Stimulated activated CD4-positive, alpha-beta T cell treated with anti-CD3 and anti-CD28 coated beads, Interleukin-1b, Interleukin-23, amount 100 ng/mL, for 1 hour (primary cell): ENCODE data around the gene CYP39A1.

Source experiments
- DNase-seq, 2 donors: peaks; one replicate each; pipeline ENCODE4 v3.0.0-alpha.2; 2020; ENCODE audit warnings: low read depth in 2 of 2

CYP39A1 gene

GRCh38 chr6:46590765-46591164 lies 61.9 kb downstream of the CYP39A1 start:
- no peak for DNase-seq

- DNase-seq: no peak
Measured at GRCh38 chr6:46586906-46587305, 65.7 kb downstream of the CYP39A1 start.

- no peak for DNase-seq
Measured at GRCh38 chr6:46584586-46584985, 68.0 kb downstream of the CYP39A1 start.

- no peak for DNase-seq
Measured at GRCh38 chr6:46583721-46584120, 68.9 kb downstream of the CYP39A1 start.

GRCh38 chr6:46583081-46583480 lies 69.5 kb downstream of the CYP39A1 start:
- DNase-seq: no peak

- DNase-seq: no peak
Measured at GRCh38 chr6:46581459-46582177, 71.0 kb downstream of the CYP39A1 start.

- no peak for DNase-seq
Measured at GRCh38 chr6:46575530-46575929, 77.1 kb downstream of the CYP39A1 start.

- no peak for DNase-seq
Measured at GRCh38 chr6:46573140-46573539, 79.5 kb downstream of the CYP39A1 start.

- DNase-seq: no peak
Measured at GRCh38 chr6:46565531-46565930, 87.1 kb downstream of the CYP39A1 start.

- no peak for DNase-seq
Measured at GRCh38 chr6:46563924-46564323, 88.7 kb downstream of the CYP39A1 start.

- no peak for DNase-seq
Measured at GRCh38 chr6:46556053-46556452, 96.6 kb downstream of the CYP39A1 start.

- no peak for DNase-seq
Measured at GRCh38 chr6:46555129-46555528, 97.5 kb downstream of the CYP39A1 start.

GRCh38 chr6:46549155-46549554 lies 103.5 kb downstream of the CYP39A1 start:
- DNase-seq: no peak

GRCh38 chr6:46541556-46541955 lies 111.1 kb downstream of the CYP39A1 start:
- no peak for DNase-seq

- no peak for DNase-seq
Measured at GRCh38 chr6:46539866-46540265, 112.8 kb downstream of the CYP39A1 start.

GRCh38 chr6:46538800-46539480 lies 113.7 kb downstream of the CYP39A1 start:
- no peak for DNase-seq

GRCh38 chr6:46530896-46531295 lies 121.7 kb downstream of the CYP39A1 start:
- no peak for DNase-seq

GRCh38 chr6:46528961-46529750 lies 123.5 kb downstream of the CYP39A1 start:
- no peak for DNase-seq

GRCh38 chr6:46526607-46527006 lies 126.0 kb downstream of the CYP39A1 start:
- no peak for DNase-seq

GRCh38 chr6:46525583-46525982 lies 127.0 kb downstream of the CYP39A1 start:
- DNase-seq: no peak

- no peak for DNase-seq
Measured at GRCh38 chr6:46521464-46521971, 131.1 kb downstream of the CYP39A1 start.

- DNase-seq: no peak
Measured at GRCh38 chr6:46517202-46517601, 135.4 kb downstream of the CYP39A1 start.
